IMR-90 (cell line): ENCODE measurements around the gene SLC22A12. TPM values are rescaled to one million over a fixed set of nuclear protein-coding genes. Genes with fewer than 3 reads are reported as not detected.

Source experiments
- ATAC-seq: fragments of 200-7000 bp; cut with Tn5 transposase; 2 replicates; pipeline ENCODE4 v1.9.1; 2020; ENCODE audit warnings: low read depth, mild to moderate bottlenecking, moderate library complexity
- BruUV-seq: library from RNA; stranded (reverse); fragments of 400-500 nt; replicated peaks from 2 replicates; lab custom pipeline; 2021; lab: Mats Ljungman, UMichigan
- CTCF ChIA-PET: fragments of 300-600 bp; formaldehyde crosslinking; extraction: SDS; loops from one replicate; lab custom pipeline; 2021; ENCODE audit warnings: antibody characterized with exemption; lab: Yijun Ruan, JAX
- POLR2A ChIA-PET: fragments of 300-600 bp; sonication (Branson Sonifier 250); formaldehyde crosslinking; loops from one replicate; lab custom pipeline; 2022; ENCODE audit warnings: antibody characterized with exemption; ENCODE audit not compliant: unreplicated experiment; lab: Charles Lee
- DNase-seq: peaks from one replicate; pipeline ENCODE4 v3.0.0; 2013
- H2AFZ ChIP-seq: replicated peaks from 2 replicates; pipeline ENCODE3; 2013; ENCODE audit warnings: low read length, mild to moderate bottlenecking; ENCODE audit not compliant: poor library complexity
- H2AK5ac ChIP-seq: 2 replicates; pipeline ENCODE4 v1.6.1; 2013; ENCODE audit warnings: low read depth, low read length, inconsistent platforms
- H2AK9ac ChIP-seq: replicated peaks from 2 replicates; pipeline ENCODE3; 2013; ENCODE audit warnings: mild to moderate bottlenecking, low read depth, low read length, moderate library complexity; ENCODE audit not compliant: poor library complexity
- H2BK120ac ChIP-seq: 2 replicates; pipeline ENCODE4 v1.6.1; 2013; ENCODE audit warnings: low read depth, low read length, inconsistent platforms
- H2BK15ac ChIP-seq: 3 replicates; pipeline ENCODE4 v1.6.1; 2013; ENCODE audit warnings: low read depth, low read length, inconsistent platforms
- H2BK20ac ChIP-seq: 2 replicates; pipeline ENCODE4 v1.6.1; 2013; ENCODE audit warnings: low read depth, mild to moderate bottlenecking, inconsistent platforms, low read length, moderate library complexity
- H2BK5ac ChIP-seq: 2 replicates; pipeline ENCODE4 v1.6.1; 2013; ENCODE audit warnings: mild to moderate bottlenecking, low read depth, low read length, inconsistent platforms; ENCODE audit not compliant: poor library complexity, severe bottlenecking
- H3K14ac ChIP-seq: replicated peaks from 2 replicates; pipeline ENCODE4 v1.6.1; 2013; ENCODE audit warnings: low read depth, low read length, inconsistent platforms
- H3K18ac ChIP-seq: 2 replicates; pipeline ENCODE4 v1.6.1; 2013; ENCODE audit warnings: low read depth, low read length, control low read depth
- H3K23ac ChIP-seq: 2 replicates; pipeline ENCODE4 v1.6.1; 2013; ENCODE audit warnings: low read depth, low read length, inconsistent platforms
- H3K27ac ChIP-seq: 2 replicates; pipeline ENCODE4 v1.5.1; 2013; ENCODE audit warnings: mild to moderate bottlenecking, control low read depth, low read length; ENCODE audit not compliant: insufficient read depth
- H3K27me3 ChIP-seq: 2 replicates; pipeline ENCODE4 v1.6.1; 2013; ENCODE audit warnings: low read length; ENCODE audit not compliant: control insufficient read depth, insufficient read depth
- H3K36me3 ChIP-seq: 2 replicates; pipeline ENCODE4 v1.6.1; 2013; ENCODE audit warnings: low read length, mixed read lengths; ENCODE audit not compliant: control insufficient read depth, insufficient read depth
- H3K4ac ChIP-seq: 2 replicates; pipeline ENCODE4 v1.6.1; 2013; ENCODE audit warnings: low read depth, low read length, inconsistent platforms
- H3K4me1 ChIP-seq: 2 replicates; pipeline ENCODE4 v1.6.1; 2013; ENCODE audit warnings: low read length, mixed read lengths; ENCODE audit not compliant: control insufficient read depth, insufficient read depth
- H3K4me2 ChIP-seq: 2 replicates; pipeline ENCODE4 v1.6.1; 2013; ENCODE audit warnings: low read depth, mild to moderate bottlenecking, control low read depth, low read length, moderate library complexity
- H3K4me3 ChIP-seq: 2 replicates; pipeline ENCODE4 v1.5.1; 2013; ENCODE audit warnings: low read depth, mild to moderate bottlenecking, control low read depth, low read length, moderate library complexity; ENCODE audit not compliant: insufficient read depth
- H3K56ac ChIP-seq: 2 replicates; pipeline ENCODE4 v1.6.1; 2013; ENCODE audit warnings: low read length, inconsistent platforms; ENCODE audit not compliant: insufficient read depth; ENCODE audit errors: extremely low read depth
- H3K79me1 ChIP-seq, 2 experiments: 2 replicates each; pipeline ENCODE4 v1.6.1; 2013; ENCODE audit warnings: low read length in 2 of 2, inconsistent platforms in 1 of 2, low read depth in 1 of 2
- H3K9ac ChIP-seq: 2 replicates; pipeline ENCODE4 v1.6.1; 2013; ENCODE audit warnings: low read depth, low read length, control low read depth
- H3K9me1 ChIP-seq: 2 replicates; pipeline ENCODE4 v1.6.1; 2013; ENCODE audit warnings: low read length, inconsistent platforms; ENCODE audit not compliant: insufficient read depth
- H3K9me3 ChIP-seq: 2 replicates; pipeline ENCODE4 v1.6.1; 2013; ENCODE audit warnings: low read length; ENCODE audit not compliant: control insufficient read depth, insufficient read depth
- H4K20me1 ChIP-seq: 2 replicates; pipeline ENCODE4 v1.6.1; 2013; ENCODE audit warnings: low read length, inconsistent platforms; ENCODE audit not compliant: insufficient read depth
- H4K5ac ChIP-seq: 2 replicates; pipeline ENCODE4 v1.6.1; 2013; ENCODE audit warnings: mild to moderate bottlenecking, low read depth, low read length, control low read depth
- H4K8ac ChIP-seq, 2 experiments: 2 replicates each; pipeline ENCODE4 v1.6.1; 2013; ENCODE audit warnings: low read depth in 2 of 2, low read length in 2 of 2, control low read depth in 1 of 2, inconsistent platforms in 1 of 2
- H4K91ac ChIP-seq: 2 replicates; pipeline ENCODE4 v1.6.1; 2013; ENCODE audit warnings: low read depth, low read length, inconsistent platforms; ENCODE audit not compliant: insufficient read depth
- BHLHE40 ChIP-seq: fragments of 150-350 bp; IDR thresholded peaks from 2 replicates; pipeline ENCODE4 v1.6.1; 2016; ENCODE audit warnings: mild to moderate bottlenecking, low read depth, low read length
- CHD1 ChIP-seq: IDR thresholded peaks from 2 replicates; pipeline ENCODE4 v1.6.1; 2012; ENCODE audit warnings: low read depth, low read length, improper control_type of control experiment
- FOS ChIP-seq: fragments of 150-350 bp; IDR thresholded peaks from 2 replicates; pipeline ENCODE4 v1.6.1; 2016; ENCODE audit warnings: low read depth, low read length
- POLR2A ChIP-seq: IDR thresholded peaks from 2 replicates; pipeline ENCODE4 v1.6.1; 2012; ENCODE audit warnings: mild to moderate bottlenecking, low read depth, low read length
- RCOR1 ChIP-seq: IDR thresholded peaks from 2 replicates; pipeline ENCODE4 v1.6.1; 2012; ENCODE audit warnings: mild to moderate bottlenecking, low read length, improper control_type of control experiment; ENCODE audit not compliant: insufficient replicate concordance
- SMC3 ChIP-seq: fragments of 150-350 bp; IDR thresholded peaks from 2 replicates; pipeline ENCODE4 v1.6.1; 2016; ENCODE audit warnings: low read depth, mild to moderate bottlenecking, antibody characterized with exemption, low read length, moderate library complexity
- WGBS, 2 experiments: methylation state at CpG; one replicate each; pipeline versions ENCODE4 v1.1.5 to v1.1.7; 2013; ENCODE audit warnings: missing lambda C conversion rate in 2 of 2; ENCODE audit not compliant: insufficient read length in 1 of 2; ENCODE audit errors: extremely low coverage in 2 of 2; 5-methylcytosine and 5-hydroxymethylcytosine counted together
- dilution Hi-C: fragments of 300-500 bp; cut with HindIII; formaldehyde crosslinking; loops from one replicate; pipeline ENCODE4 v1.14.3; 2018; ENCODE audit warnings: low sequenced_read_pairs; ENCODE audit not compliant: unreplicated experiment
- in situ Hi-C: fragments of 300-500 bp; cut with MboI; formaldehyde crosslinking; loops from 3 replicates; pipeline ENCODE4 v1.14.3; 2019; ENCODE audit warnings: low sequenced_read_pairs, inconsistent platforms, mixed read lengths
- intact Hi-C: fragments of 100-400 bp; cut with micrococcal nuclease; formaldehyde crosslinking; loops from 2 replicates; pipeline ENCODE4 v1.10.0; 2022
- polyA plus RNA-seq, 3 experiments: library from polyadenylated mRNA; depleted of rRNA; stranded (reverse); fragments of >200 nt; gene quantifications; 2 replicates each; pipeline ENCODE4 v1.2.3, GENCODE V29; 2012; ENCODE audit warnings: low replicate concordance in 1 of 3
- total RNA-seq: library from RNA; depleted of rRNA; stranded (reverse); fragments of >200 nt; gene quantifications from 2 replicates; pipeline ENCODE4 v1.2.3, GENCODE V29; 2012
- TF ChIP-seq, protein P1 (sequence below): fragments of 150-350 bp; IDR thresholded peaks from 2 replicates; pipeline ENCODE4 v1.6.1; 2017; ENCODE audit warnings: mild to moderate bottlenecking, antibody characterized with exemption, low read length, low read depth

Gene SLC22A12
- total and polyA plus RNA-seq, 2 of the 4 experiments (the other 2 are of a cell fraction), result not detected

DNA sequence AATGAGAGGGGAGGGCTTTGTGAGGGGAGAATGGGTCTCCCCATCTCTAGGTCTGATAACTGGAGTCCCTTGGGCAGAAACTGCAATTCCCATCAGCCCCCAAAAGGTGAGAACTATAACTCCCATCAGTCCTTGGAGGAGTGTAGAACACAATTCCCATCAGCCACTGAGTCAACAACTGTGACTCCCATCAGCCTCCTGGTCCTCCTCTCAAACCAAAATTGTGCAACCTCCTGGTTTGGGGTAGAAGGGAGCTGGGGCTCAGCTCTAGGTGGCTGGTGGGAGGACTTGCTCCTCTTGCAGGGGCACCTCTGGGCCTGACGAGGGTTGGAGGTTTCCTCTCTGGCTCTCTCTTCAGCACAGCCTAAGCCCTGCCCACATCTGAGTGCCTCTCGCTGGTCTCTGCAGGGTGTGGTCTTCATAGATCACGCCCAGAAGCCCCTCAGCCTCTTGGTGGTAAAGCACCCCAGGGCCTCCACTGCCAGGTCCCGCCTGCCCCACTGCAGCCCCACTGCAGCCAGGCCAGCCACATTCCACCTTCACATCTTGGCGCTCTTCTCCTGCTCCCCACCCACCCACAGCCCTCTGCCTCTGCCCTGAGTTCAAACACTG lies 18.5 kb downstream of the SLC22A12 start:
- Histone ChIP-seq H3K4me2 (no peak overlapping the region), H2BK5ac (no peak overlapping the region), H3K27me3 (peaks cover 66% of the 10 kb centered on the region), H3K27ac (no peak overlapping the region), H2BK15ac (no peak overlapping the region), H3K9ac (no peak overlapping the region), H4K8ac (no peak overlapping the region), H2BK20ac (no peak overlapping the region), H3K4me1 (no peaks in the 10 kb centered on the region), H2AFZ (no peak overlapping the region), H4K20me1 (no peaks in the 10 kb centered on the region), H3K79me1 (no peaks in the 10 kb centered on the region), H2AK5ac (no peak overlapping the region), H4K91ac (no peak overlapping the region), H3K23ac (no peak overlapping the region), H2BK120ac (no peak overlapping the region), H3K36me3 (no peaks in the 10 kb centered on the region), H2AK9ac (no peak overlapping the region), H3K9me1 (no peaks in the 10 kb centered on the region), H4K5ac (no peak overlapping the region), H3K18ac (no peak overlapping the region), H3K4me3 (no peak overlapping the region), H3K14ac (no peak overlapping the region), H3K9me3 (no peaks in the 10 kb centered on the region), H3K56ac (no peak overlapping the region), H3K4ac (no peak overlapping the region)
- 55% methylated on average over 2 of the region's 5 CpGs; no CpG with 5 or more reads in 1 of the 2 experiments for WGBS, 2 experiments
- DNase-seq (no peak), ATAC-seq (no peak)
- TF ChIP-seq BHLHE40 (no peak), CHD1 (no peak), FOS (no peak), SMC3 (no peak), RCOR1 (no peak), POLR2A (no peak)
- TF ChIP-seq, protein P1, sequence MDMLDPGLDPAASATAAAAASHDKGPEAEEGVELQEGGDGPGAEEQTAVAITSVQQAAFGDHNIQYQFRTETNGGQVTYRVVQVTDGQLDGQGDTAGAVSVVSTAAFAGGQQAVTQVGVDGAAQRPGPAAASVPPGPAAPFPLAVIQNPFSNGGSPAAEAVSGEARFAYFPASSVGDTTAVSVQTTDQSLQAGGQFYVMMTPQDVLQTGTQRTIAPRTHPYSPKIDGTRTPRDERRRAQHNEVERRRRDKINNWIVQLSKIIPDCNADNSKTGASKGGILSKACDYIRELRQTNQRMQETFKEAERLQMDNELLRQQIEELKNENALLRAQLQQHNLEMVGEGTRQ, result no peak
- intact Hi-C loops (no loop called here), in situ Hi-C loops (no loop called here), dilution Hi-C loops (no loop called here)
- BruUV-seq, result no TSS peak
- ChIA-PET CTCF (no interaction called here), POLR2A (no interaction called here)
